H9 (cell line): ENCODE results near the gene GLT1D1. TPM values are rescaled to one million over a fixed set of nuclear protein-coding genes. Genes with fewer than 3 reads are reported as not detected.

Experiments
- DNase-seq: peaks from one replicate; pipeline ENCODE4 v3.0.0-alpha.2; 2017
- H2AFZ ChIP-seq: one replicate; pipeline ENCODE4 v1.6.1; 2013; ENCODE audit warnings: mild to moderate bottlenecking, low read length, control low read depth, moderate library complexity
- H2AK5ac ChIP-seq: 2 replicates; pipeline ENCODE4 v1.6.1; 2013; ENCODE audit warnings: low read length, control low read depth, mixed read lengths; ENCODE audit not compliant: insufficient read length
- H2BK120ac ChIP-seq: one replicate; pipeline ENCODE4 v1.6.1; 2013; ENCODE audit warnings: low read depth, mild to moderate bottlenecking, low read length, control low read depth, inconsistent platforms; ENCODE audit not compliant: poor library complexity, severe bottlenecking
- H2BK12ac ChIP-seq: 2 replicates; pipeline ENCODE4 v1.6.1; 2013; ENCODE audit warnings: low read length, control low read depth, mixed read lengths, low read depth; ENCODE audit not compliant: insufficient read length
- H2BK15ac ChIP-seq: 2 replicates; pipeline ENCODE4 v1.6.1; 2013; ENCODE audit warnings: low read depth, low read length, control low read depth
- H2BK20ac ChIP-seq: one replicate; pipeline ENCODE4 v1.6.1; 2013; ENCODE audit warnings: low read depth, mild to moderate bottlenecking, low read length, control low read depth, inconsistent platforms; ENCODE audit not compliant: poor library complexity, severe bottlenecking
- H2BK5ac ChIP-seq: 2 replicates; pipeline ENCODE4 v1.6.1; 2013; ENCODE audit warnings: low read length, control low read depth, mixed read lengths; ENCODE audit not compliant: insufficient read length
- H3K14ac ChIP-seq: 2 replicates; pipeline ENCODE4 v1.6.1; 2013; ENCODE audit warnings: low read length, control low read depth; ENCODE audit not compliant: insufficient read depth
- H3K18ac ChIP-seq: 2 replicates; pipeline ENCODE4 v1.6.1; 2013; ENCODE audit warnings: low read depth, mild to moderate bottlenecking, mixed read lengths, low read length, control low read depth; ENCODE audit not compliant: insufficient read length
- H3K23ac ChIP-seq: 2 replicates; pipeline ENCODE4 v1.6.1; 2013; ENCODE audit warnings: low read length, control low read depth, mixed read lengths, low read depth; ENCODE audit not compliant: insufficient read length
- H3K23me2 ChIP-seq: 2 replicates; pipeline ENCODE4 v1.6.1; 2013; ENCODE audit warnings: low read depth, mild to moderate bottlenecking, mixed read lengths, low read length, control low read depth; ENCODE audit not compliant: insufficient read length, poor library complexity, severe bottlenecking
- H3K27ac ChIP-seq: 2 replicates; pipeline ENCODE4 v1.5.1; 2013; ENCODE audit warnings: low read length, control low read depth, mixed read lengths, low read depth; ENCODE audit not compliant: insufficient read length
- H3K27me3 ChIP-seq: 2 replicates; pipeline ENCODE4 v1.6.1; 2013; ENCODE audit warnings: low read length, control low read depth, inconsistent platforms; ENCODE audit not compliant: insufficient read depth
- H3K4ac ChIP-seq: 2 replicates; pipeline ENCODE4 v1.6.1; 2013; ENCODE audit warnings: low read depth, mild to moderate bottlenecking, control low read depth, inconsistent platforms, low read length, moderate library complexity
- H3K4me1 ChIP-seq: 2 replicates; pipeline ENCODE4 v1.6.1; 2013; ENCODE audit warnings: low read length, control low read depth, inconsistent platforms; ENCODE audit not compliant: insufficient read depth
- H3K4me2 ChIP-seq: 2 replicates; pipeline ENCODE4 v1.6.1; 2013; ENCODE audit warnings: low read length, control low read depth, mixed read lengths; ENCODE audit not compliant: insufficient read length, insufficient read depth
- H3K56ac ChIP-seq: 2 replicates; pipeline ENCODE4 v1.6.1; 2013; ENCODE audit warnings: low read depth, mild to moderate bottlenecking, mixed read lengths, low read length, control low read depth; ENCODE audit not compliant: insufficient read length
- H3K79me1 ChIP-seq: 2 replicates; pipeline ENCODE4 v1.6.1; 2013; ENCODE audit warnings: low read depth, mild to moderate bottlenecking, moderate library complexity, low read length, control low read depth, inconsistent platforms; ENCODE audit not compliant: insufficient read depth, poor library complexity, severe bottlenecking
- H3K79me2 ChIP-seq: 2 replicates; pipeline ENCODE4 v1.6.1; 2013; ENCODE audit warnings: low read length, control low read depth, inconsistent platforms; ENCODE audit not compliant: insufficient read depth
- H3K9ac ChIP-seq: 2 replicates; pipeline ENCODE4 v1.6.1; 2013; ENCODE audit warnings: low read length, control low read depth, mixed read lengths; ENCODE audit not compliant: insufficient read length; ENCODE audit errors: extremely low read depth
- H3K9me3 ChIP-seq: one replicate; pipeline ENCODE4 v1.6.1; 2013; ENCODE audit warnings: low read depth, low read length, inconsistent platforms; ENCODE audit not compliant: control insufficient read depth
- H3T11ph ChIP-seq: one replicate; pipeline ENCODE4 v1.6.1; 2013; ENCODE audit warnings: mild to moderate bottlenecking, low read length, control low read depth, inconsistent platforms
- H4K20me1 ChIP-seq: one replicate; pipeline ENCODE4 v1.6.1; 2013; ENCODE audit not compliant: control insufficient read depth, insufficient read length, insufficient read depth
- H4K5ac ChIP-seq: 2 replicates; pipeline ENCODE4 v1.6.1; 2013; ENCODE audit warnings: low read depth, mild to moderate bottlenecking, mixed read lengths, low read length, control low read depth; ENCODE audit not compliant: insufficient read length
- H4K8ac ChIP-seq: replicated peaks from 2 replicates; pipeline ENCODE4 v1.6.1; 2013; ENCODE audit warnings: low read length, control low read depth, mixed read lengths, low read depth; ENCODE audit not compliant: insufficient read length
- H4K91ac ChIP-seq: 2 replicates; pipeline ENCODE4 v1.6.1; 2013; ENCODE audit warnings: low read depth, mild to moderate bottlenecking, moderate library complexity, mixed read lengths, low read length, control low read depth; ENCODE audit not compliant: insufficient read length
- H3K27ac Mint-ChIP-seq, 3 experiments: 2 replicates in 2 of 3; 3 replicates in 1 of 3; pipeline ENCODE4 v1.8.0; 2020 to 2021; ENCODE audit warnings: mixed read lengths in 3 of 3, mild to moderate bottlenecking in 1 of 3, moderate library complexity in 1 of 3
- H3K27me3 Mint-ChIP-seq: 2 replicates; pipeline ENCODE4 v1.8.0; 2021; ENCODE audit warnings: low read depth, mild to moderate bottlenecking, moderate library complexity, mixed read lengths
- H3K36me3 Mint-ChIP-seq, 3 experiments: 2 replicates in 2 of 3; 3 replicates in 1 of 3; pipeline ENCODE4 v1.8.0; 2020 to 2021; ENCODE audit warnings: low read depth in 3 of 3, mixed read lengths in 3 of 3; ENCODE audit not compliant: insufficient read depth in 1 of 3
- H3K4me1 Mint-ChIP-seq, 2 experiments: 2 replicates each; pipeline ENCODE4 v1.8.0; 2020; ENCODE audit warnings: mixed read lengths in 2 of 2
- H3K4me3 Mint-ChIP-seq, 2 experiments: 2 replicates in 1 of 2; 3 replicates in 1 of 2; pipeline ENCODE4 v1.8.0; 2020 to 2021; ENCODE audit warnings: mild to moderate bottlenecking in 2 of 2, mixed read lengths in 2 of 2, moderate library complexity in 1 of 2
- H3K9me3 Mint-ChIP-seq, 2 experiments: 2 replicates in 1 of 2; 3 replicates in 1 of 2; pipeline ENCODE4 v1.8.0; 2020; ENCODE audit warnings: mild to moderate bottlenecking in 2 of 2, mixed read lengths in 2 of 2, moderate library complexity in 1 of 2
- WGBS: extraction: QIAGEN DNeasy Blood & Tissue Kit; methylation state at CpG from one replicate; pipeline ENCODE4 v1.1.7; 2013; ENCODE audit warnings: missing lambda C conversion rate, low lambda C conversion rate, mixed read lengths; ENCODE audit not compliant: insufficient read length; ENCODE audit errors: extremely low coverage; 5-methylcytosine and 5-hydroxymethylcytosine counted together
- total RNA-seq: library from RNA; stranded (reverse); gene quantifications from 2 replicates; pipeline ENCODE4 v1.2.1, GENCODE V29; 2021
- TF ChIP-seq, protein P1 (sequence below): fragments of 200-600 bp; sonication (generic); conservative IDR thresholded peaks from 3 replicates; pipeline ENCODE4 v1.8.0; 2021; ENCODE audit warnings: antibody characterized with exemption, mild to moderate bottlenecking

GLT1D1 gene
- total RNA-seq, 1 experiment from 2014 or later: 7.0 TPM

DNA sequence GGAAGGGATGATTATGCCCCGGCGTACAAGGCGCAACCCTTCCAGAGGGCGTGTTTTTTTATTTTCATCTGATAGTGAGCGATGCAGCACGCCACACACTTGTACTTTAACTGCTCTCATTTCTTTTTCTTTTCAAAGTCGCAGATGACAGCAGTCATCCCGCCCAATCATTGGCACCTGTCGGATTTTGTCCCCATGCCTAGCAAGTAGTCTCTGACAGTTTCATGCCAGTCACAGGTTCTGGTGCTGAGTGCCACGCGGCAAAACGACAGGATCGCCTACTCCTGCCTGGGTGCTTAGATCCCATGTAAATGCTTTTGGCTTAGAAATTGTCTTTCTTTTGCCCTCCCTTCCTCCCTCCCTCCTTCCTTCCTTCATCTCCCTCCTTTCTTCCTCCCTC is 117.7 kb downstream of the GLT1D1 start:
- H2BK20ac ChIP-seq: no peak overlapping the region
- no peak overlapping the region for H3K14ac ChIP-seq
- TF ChIP-seq, protein P1, sequence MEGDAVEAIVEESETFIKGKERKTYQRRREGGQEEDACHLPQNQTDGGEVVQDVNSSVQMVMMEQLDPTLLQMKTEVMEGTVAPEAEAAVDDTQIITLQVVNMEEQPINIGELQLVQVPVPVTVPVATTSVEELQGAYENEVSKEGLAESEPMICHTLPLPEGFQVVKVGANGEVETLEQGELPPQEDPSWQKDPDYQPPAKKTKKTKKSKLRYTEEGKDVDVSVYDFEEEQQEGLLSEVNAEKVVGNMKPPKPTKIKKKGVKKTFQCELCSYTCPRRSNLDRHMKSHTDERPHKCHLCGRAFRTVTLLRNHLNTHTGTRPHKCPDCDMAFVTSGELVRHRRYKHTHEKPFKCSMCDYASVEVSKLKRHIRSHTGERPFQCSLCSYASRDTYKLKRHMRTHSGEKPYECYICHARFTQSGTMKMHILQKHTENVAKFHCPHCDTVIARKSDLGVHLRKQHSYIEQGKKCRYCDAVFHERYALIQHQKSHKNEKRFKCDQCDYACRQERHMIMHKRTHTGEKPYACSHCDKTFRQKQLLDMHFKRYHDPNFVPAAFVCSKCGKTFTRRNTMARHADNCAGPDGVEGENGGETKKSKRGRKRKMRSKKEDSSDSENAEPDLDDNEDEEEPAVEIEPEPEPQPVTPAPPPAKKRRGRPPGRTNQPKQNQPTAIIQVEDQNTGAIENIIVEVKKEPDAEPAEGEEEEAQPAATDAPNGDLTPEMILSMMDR: no peak
- no peak overlapping the region for H3K23ac ChIP-seq
- Mint-ChIP-seq H3K9me3 (no peaks in the 10 kb centered on the region), H3K27me3 (peaks cover 59% of the 10 kb centered on the region), H3K36me3 (no peaks in the 10 kb centered on the region; a peak in 2 of 7 replicates), H3K4me1 (peaks cover 49 to 59% of the 10 kb centered on the region in 2 experiments), H3K27ac (no peak overlapping the region; a peak in 1 of 7 replicates), H3K4me3 (no peak overlapping the region)
- no peaks in the 10 kb centered on the region for H3K23me2 ChIP-seq
- peaks cover 3% of the 10 kb centered on the region for H4K20me1 ChIP-seq
- H3K56ac ChIP-seq: no peak overlapping the region
- no peaks in the 10 kb centered on the region for H3K9me3 ChIP-seq
- H3K79me1 ChIP-seq: no peaks in the 10 kb centered on the region
- no peak overlapping the region for H3T11ph ChIP-seq
- WGBS: no CpG with 5 or more reads among the region's 13 CpGs
- no peak overlapping the region for H3K27ac ChIP-seq
- no peak overlapping the region for H4K91ac ChIP-seq
- no peak for DNase-seq
- no peak overlapping the region for H2BK5ac ChIP-seq
- peaks cover 4% of the 10 kb centered on the region; the same call in 1 of the 2 replicates for H3K4me1 ChIP-seq
- peak overlapping the region; percentile 12 for H3K4me2 ChIP-seq
- no peak overlapping the region for H2BK15ac ChIP-seq
- no peak overlapping the region for H3K9ac ChIP-seq
- H3K27me3 ChIP-seq: peaks cover 3% of the 10 kb centered on the region; the same call in 1 of the 2 replicates
- H4K5ac ChIP-seq: no peak overlapping the region
- no peak overlapping the region for H2AK5ac ChIP-seq
- H2AFZ ChIP-seq: no peak overlapping the region
- no peak overlapping the region for H4K8ac ChIP-seq
- H3K18ac ChIP-seq: no peak overlapping the region
- H3K4ac ChIP-seq: no peak overlapping the region
- no peaks in the 10 kb centered on the region for H3K79me2 ChIP-seq
- H2BK120ac ChIP-seq: no peak overlapping the region
- H2BK12ac ChIP-seq: no peak overlapping the region
